Adipocyte (in vitro differentiated cells): ENCODE measurements around the gene DNER.
"Not testable (repeated sequence)": the region's sequence is repeated elsewhere in the genome, so short reads cannot be mapped to it uniquely, and the experiment has no call there.

Experiments
- DNase-seq: peaks from one replicate; pipeline ENCODE4 v3.0.0-alpha.2; 2015; ENCODE audit warnings: low read depth
- H3K27me3 ChIP-seq: replicated peaks from 2 replicates; pipeline ENCODE4 v1.7.0; 2013; ENCODE audit warnings: mild to moderate bottlenecking, low read length, moderate library complexity; ENCODE audit not compliant: control insufficient read depth, insufficient read depth
- H3K36me3 ChIP-seq: 2 replicates; pipeline ENCODE4 v1.7.0; 2013; ENCODE audit warnings: low read length, mild to moderate bottlenecking, moderate library complexity; ENCODE audit not compliant: control insufficient read depth, insufficient read depth, severe bottlenecking
- H3K4me1 ChIP-seq: 2 replicates; pipeline ENCODE4 v1.7.0; 2013; ENCODE audit warnings: mild to moderate bottlenecking, low read length, moderate library complexity; ENCODE audit not compliant: control insufficient read depth, insufficient read depth
- H3K4me3 ChIP-seq: 2 replicates; pipeline ENCODE4 v1.7.0; 2013; ENCODE audit warnings: mild to moderate bottlenecking, low read length, moderate library complexity
- H3K9ac ChIP-seq: 2 replicates; pipeline ENCODE4 v1.7.0; 2013; ENCODE audit warnings: mild to moderate bottlenecking, low read length, moderate library complexity
- H3K9me3 ChIP-seq: 2 replicates; pipeline ENCODE4 v1.7.0; 2013; ENCODE audit warnings: mild to moderate bottlenecking, low read length, moderate library complexity; ENCODE audit not compliant: control insufficient read depth

Gene DNER

DNA sequence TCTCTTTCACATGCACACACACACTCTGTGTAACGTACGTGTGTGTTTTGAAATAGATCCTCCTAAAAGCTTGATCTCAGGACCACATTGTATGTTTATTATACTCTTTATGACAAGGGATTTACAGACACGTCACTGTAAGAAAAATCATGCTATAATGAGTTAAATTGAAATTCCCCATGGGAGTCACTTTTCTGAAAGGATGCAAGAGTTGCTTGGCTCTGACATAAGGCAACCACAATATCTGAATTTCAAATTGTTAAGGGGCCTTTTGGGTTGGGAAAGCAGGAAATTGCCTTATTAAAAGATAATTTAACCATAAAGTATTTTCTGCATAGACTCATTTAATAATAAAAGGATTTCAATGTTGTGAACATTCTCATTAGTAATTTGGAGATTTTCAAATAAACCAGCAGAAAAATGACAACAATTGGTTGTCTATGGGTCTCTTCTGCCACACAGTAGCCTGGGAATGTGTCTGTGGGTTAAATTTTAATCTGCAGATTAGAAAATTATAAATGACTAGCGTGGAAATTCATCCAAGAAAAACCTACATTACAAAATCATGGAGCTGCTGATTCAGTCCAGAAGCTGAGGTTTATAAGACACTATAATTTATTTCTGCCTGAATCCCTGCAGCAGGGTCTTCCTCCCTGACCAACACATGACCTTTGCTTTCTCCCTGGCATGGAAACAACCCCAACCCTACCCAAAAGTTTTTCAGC, 367.4 kb downstream of the DNER start:
- Histone ChIP-seq H3K27me3 (no peaks in the 10 kb centered on the region), H3K36me3 (no peaks in the 10 kb centered on the region), H3K4me3 (no peak overlapping the region), H3K9ac (no peak overlapping the region), H3K4me1 (peaks cover 11% of the 10 kb centered on the region), H3K9me3 (no peaks in the 10 kb centered on the region)
- no peak for DNase-seq

DNA sequence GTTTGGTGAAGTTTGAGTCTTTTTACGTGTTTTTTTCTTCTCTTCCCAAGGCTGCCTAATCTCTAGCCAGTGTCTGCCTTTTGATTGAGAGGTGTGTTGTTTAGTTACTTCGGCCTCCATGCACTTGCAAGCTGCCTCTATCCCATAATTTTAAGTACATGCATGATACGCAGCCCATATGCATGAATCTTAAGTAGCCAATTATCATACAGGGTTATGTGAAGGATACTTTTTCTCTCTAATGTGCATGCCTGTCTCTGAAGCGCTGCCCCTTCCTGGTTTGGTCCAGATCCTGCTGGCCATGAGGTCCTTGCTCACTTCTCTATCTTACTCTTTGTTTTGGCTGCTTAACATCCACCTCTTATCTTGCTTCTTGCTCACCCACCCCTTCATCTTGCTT, 369.4 kb downstream of the DNER start:
- Histone ChIP-seq H3K9me3 (no peaks in the 10 kb centered on the region), H3K4me1 (peaks cover 14% of the 10 kb centered on the region), H3K4me3 (no peak overlapping the region), H3K36me3 (no peaks in the 10 kb centered on the region), H3K9ac (no peak overlapping the region), H3K27me3 (no peaks in the 10 kb centered on the region)
- DNase-seq: no peak

DNA sequence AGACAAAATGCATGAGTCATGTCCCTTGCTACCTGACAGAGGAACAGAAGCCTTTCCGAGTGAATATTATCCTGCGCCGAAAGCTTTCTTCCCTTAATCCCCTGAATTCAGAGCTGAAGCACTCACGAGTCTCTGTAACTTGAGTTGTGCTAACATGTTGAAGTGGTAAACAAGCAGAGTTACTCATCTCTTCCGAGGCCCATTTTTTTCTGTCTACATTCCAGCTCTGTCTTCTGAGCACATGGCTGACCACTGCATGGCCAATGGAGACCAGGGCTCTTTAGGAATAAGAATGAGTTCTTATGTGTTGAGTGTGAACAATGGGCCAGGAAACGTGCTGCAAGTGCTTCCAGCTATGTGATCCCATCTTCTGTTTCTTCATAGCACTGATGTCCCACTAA, 370.2 kb downstream of the DNER start:
- no peaks in the 10 kb centered on the region for H3K36me3 ChIP-seq
- no peaks in the 10 kb centered on the region for H3K27me3 ChIP-seq
- no peak overlapping the region for H3K4me3 ChIP-seq
- H3K9me3 ChIP-seq: no peaks in the 10 kb centered on the region
- no peak overlapping the region for H3K9ac ChIP-seq
- H3K4me1 ChIP-seq: peaks cover 14% of the 10 kb centered on the region
- DNase-seq: peak; percentile 78

DNA sequence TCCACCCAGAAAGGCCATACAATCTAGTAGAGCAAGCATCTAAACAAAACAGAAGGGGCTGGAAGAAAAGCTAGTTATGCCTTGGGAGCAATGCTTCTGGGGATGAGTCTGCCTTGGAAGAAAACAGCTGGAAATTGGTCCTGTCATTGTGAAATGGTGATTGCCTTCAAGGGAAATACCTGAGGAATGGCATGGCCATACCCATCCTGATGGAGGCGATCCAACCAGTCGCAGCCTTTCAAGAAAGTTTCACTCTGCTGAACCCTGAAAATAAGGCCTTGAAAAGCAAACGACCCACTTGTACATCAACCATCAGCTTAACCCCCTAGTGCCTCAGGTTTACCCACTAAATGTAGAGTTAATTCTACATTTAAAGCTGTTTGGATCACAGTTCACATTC, 370.7 kb downstream of the DNER start:
- Histone ChIP-seq H3K9me3 (no peaks in the 10 kb centered on the region), H3K9ac (no peak overlapping the region), H3K4me1 (peaks cover 14% of the 10 kb centered on the region), H3K27me3 (no peaks in the 10 kb centered on the region), H3K36me3 (no peaks in the 10 kb centered on the region), H3K4me3 (no peak overlapping the region)
- DNase-seq: no peak

DNA sequence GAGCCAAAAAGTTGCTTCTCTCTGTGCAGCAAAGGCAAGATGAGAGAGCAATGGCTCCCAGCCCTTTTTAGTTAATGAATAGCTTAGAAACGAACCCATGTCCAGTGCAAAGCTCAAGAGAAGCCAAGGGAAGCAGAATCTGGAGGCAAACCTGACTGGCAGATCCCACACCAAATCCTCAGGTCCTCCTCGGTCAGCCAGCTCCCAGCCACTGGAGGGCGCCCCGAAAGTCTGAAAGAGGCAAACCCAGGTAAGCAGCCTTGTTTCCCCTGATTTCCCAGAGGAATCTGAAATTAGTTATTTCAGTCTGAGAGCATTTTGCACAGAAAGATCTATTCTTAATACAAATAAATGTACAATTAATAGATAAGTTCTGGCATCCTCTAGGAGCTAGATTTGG, 372.0 kb downstream of the DNER start:
- no peaks in the 10 kb centered on the region for H3K9me3 ChIP-seq
- no peak overlapping the region for H3K4me3 ChIP-seq
- H3K27me3 ChIP-seq: no peaks in the 10 kb centered on the region
- no peaks in the 10 kb centered on the region for H3K36me3 ChIP-seq
- H3K9ac ChIP-seq: no peak overlapping the region
- DNase-seq: peak; percentile 32
- peaks cover 14% of the 10 kb centered on the region for H3K4me1 ChIP-seq

DNA sequence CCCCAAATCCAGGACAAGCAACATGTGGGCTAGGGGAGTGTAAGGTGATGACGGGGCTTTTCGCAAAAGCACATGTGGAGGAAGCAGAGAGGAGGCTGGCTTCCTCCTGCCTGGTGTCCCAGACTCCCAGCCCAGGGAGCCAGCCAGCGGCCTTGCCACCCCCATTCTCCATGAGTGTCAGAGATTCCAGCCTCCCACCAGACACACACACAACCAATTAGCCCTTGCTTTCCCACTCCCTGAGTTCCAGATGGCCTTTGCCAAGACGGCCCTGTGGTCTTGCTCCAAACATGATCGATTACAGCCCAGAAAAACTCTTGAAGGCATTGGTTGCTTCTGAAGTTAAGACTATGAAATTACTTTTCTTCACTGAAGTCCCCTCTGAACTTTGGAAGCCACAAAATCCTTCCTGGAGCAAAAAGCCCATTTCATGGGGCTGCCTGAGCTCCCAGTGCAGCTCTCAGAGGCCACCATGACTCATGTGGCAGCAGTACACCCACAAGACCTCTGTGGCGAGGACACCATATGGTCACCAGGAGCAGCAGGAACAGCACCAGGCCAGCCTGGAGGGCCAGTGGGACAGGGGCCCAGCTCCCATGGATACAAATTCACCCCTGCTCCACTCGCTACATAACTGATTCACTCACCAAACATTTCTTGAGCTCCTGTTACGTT, 374.1 kb downstream of the DNER start:
- no peaks in the 10 kb centered on the region for H3K9me3 ChIP-seq
- no peaks in the 10 kb centered on the region for H3K27me3 ChIP-seq
- peak; percentile 9 for DNase-seq
- peaks cover 20% of the 10 kb centered on the region for H3K4me1 ChIP-seq
- H3K4me3 ChIP-seq: no peak overlapping the region
- H3K36me3 ChIP-seq: no peaks in the 10 kb centered on the region
- H3K9ac ChIP-seq: no peak overlapping the region

DNA sequence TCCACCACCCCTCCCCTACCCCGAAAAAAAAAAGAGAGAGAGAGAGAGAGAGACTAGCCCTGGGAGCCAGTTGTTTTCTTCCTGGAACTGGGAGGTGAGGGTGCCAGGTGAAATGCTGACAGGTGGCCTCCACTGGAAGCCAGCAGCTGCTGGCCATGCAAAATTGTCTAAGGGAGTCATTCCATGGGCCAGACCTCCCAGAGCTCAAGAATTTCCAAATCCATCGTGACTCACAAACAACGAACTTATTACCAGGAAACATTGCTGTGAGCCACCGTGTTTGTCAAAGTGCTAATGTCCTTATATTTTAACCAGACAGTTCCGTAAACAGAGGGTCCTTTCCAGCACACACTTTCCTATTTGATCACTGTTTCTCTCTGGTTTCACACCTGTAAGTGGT, 374.7 kb downstream of the DNER start:
- Histone ChIP-seq H3K9ac (no peak overlapping the region), H3K9me3 (no peaks in the 10 kb centered on the region), H3K27me3 (no peaks in the 10 kb centered on the region), H3K4me1 (peaks cover 19% of the 10 kb centered on the region), H3K4me3 (no peak overlapping the region), H3K36me3 (no peaks in the 10 kb centered on the region)
- peak; percentile 25 for DNase-seq

DNA sequence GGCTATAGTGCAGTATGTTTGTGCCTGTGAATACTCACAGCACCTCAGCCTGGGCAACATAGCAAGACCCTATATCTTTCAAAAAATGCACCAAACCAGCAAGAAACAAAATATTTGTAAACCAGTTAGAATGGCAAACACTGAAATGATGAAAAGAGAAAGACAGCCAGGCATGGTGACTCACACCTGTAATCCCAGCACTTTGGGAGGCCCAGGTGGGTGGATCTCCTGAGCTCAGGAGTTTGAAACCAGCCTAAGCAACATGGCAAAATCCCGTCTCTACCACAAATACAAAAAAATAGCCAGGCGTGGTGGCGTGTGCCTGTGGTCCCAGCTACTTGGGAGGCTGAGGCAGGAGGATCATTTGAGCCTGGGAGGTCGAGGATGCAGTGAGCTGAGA, 375.2 kb downstream of the DNER start:
- H3K36me3 ChIP-seq, H3K27me3 ChIP-seq, H3K9me3 ChIP-seq, H3K9ac ChIP-seq, DNase-seq, H3K4me3 ChIP-seq: not testable (repeated sequence)
- H3K4me1 ChIP-seq: peaks cover 14% of the 10 kb centered on the region

DNA sequence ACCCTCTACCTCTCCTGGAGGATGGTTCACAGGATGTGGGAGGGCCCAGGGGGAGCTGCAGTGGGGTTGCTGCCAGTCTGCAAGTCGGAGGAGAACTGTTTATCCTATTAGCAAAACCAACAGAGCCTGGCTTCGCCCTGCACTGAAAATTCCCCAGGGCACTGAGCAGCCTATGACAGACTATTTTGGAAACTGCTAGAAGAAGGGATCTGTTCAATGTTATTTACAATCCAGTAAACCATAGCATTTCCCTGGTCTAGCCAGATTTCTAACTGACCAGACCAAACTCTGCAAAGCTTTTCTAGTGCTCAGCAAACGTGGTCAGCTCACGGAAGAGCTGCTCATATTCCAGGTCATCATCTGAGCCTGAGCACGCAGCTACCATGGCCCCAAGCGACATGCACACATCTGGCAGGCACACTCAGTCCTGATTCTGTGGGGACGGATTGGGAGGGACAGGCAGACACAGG, 378.4 kb downstream of the DNER start:
- H3K27me3 ChIP-seq: no peaks in the 10 kb centered on the region
- peaks cover 9% of the 10 kb centered on the region for H3K4me1 ChIP-seq
- no peaks in the 10 kb centered on the region for H3K36me3 ChIP-seq
- no peaks in the 10 kb centered on the region for H3K9me3 ChIP-seq
- no peak overlapping the region for H3K9ac ChIP-seq
- H3K4me3 ChIP-seq: no peak overlapping the region
- DNase-seq: peak; percentile 7

DNA sequence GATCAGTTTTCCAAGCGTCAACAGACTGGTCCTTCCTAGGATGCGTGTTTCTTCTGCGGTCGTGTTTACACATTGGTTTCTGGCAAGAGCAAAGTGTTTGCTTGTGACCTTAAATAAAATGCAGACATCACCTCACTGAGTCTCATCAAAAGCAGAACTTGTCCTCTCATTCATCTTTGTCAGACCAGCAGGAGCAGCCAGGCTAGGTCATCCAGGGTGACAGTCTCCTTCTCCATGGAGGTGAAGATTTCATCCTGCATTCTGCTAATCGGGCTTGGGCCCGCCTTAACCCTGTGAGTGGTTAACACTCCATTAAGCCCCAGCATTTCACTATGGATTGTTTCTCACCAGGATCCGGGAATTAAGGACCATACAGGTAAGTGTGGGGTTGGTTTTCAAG, 379.0 kb downstream of the DNER start:
- no peak overlapping the region for H3K9ac ChIP-seq
- no peak for DNase-seq
- no peaks in the 10 kb centered on the region for H3K36me3 ChIP-seq
- no peaks in the 10 kb centered on the region for H3K27me3 ChIP-seq
- no peaks in the 10 kb centered on the region for H3K9me3 ChIP-seq
- no peak overlapping the region for H3K4me3 ChIP-seq
- H3K4me1 ChIP-seq: peaks cover 7% of the 10 kb centered on the region

DNA sequence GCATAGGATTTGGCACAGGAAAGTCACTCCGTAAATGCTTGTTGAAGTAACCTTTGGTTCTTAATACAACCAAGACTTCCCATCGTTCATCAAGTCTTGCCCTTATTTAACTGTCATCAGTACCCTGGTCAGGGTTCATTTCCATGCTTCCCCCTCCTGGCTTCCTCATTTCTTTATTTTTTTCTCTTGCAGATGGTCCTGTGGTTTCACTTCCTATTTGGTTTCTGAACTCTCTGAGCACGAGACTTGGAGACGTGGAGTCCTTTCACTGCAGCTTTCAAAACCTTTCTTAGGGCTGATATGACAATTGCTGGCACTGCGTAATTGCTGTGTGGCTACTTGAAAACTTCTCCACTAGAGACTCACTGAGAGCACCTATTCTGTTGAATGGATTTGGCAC, 383.4 kb downstream of the DNER start:
- Histone ChIP-seq H3K27me3 (no peaks in the 10 kb centered on the region), H3K9me3 (no peaks in the 10 kb centered on the region), H3K36me3 (no peaks in the 10 kb centered on the region), H3K4me1 (peaks cover 2% of the 10 kb centered on the region), H3K4me3 (no peak overlapping the region), H3K9ac (no peak overlapping the region)
- DNase-seq: no peak
